ENCODE measurements around the gene RARS2.

GRCh38 chr6:87637106-87637505, 47.3 kb upstream of the RARS2 start:
- TF ChIP-seq CTCF (IDR thresholded peaks at IDR 0.05) (no peak), POLR2A (IDR thresholded peaks at IDR 0.05) (no peak), EP300 (IDR thresholded peaks at IDR 0.05; ENCODE audit: low read depth) (no peak)

Data from transverse colon (tissue), 3 donors.